ENCODE results near the gene LMOD3. TPM values are rescaled to one million over a fixed set of nuclear protein-coding genes. Genes with fewer than 3 reads are reported as not detected.
A peak's percentile ranks its signal among the peaks of the same experiment; 100 is the strongest.

LMOD3 gene
- total and polyA plus RNA-seq, 9 of the 15 experiments (the other 6 are each of a cell fraction or from before 2014, with no cell fraction given): 0.03 TPM; not detected in 8

DNA sequence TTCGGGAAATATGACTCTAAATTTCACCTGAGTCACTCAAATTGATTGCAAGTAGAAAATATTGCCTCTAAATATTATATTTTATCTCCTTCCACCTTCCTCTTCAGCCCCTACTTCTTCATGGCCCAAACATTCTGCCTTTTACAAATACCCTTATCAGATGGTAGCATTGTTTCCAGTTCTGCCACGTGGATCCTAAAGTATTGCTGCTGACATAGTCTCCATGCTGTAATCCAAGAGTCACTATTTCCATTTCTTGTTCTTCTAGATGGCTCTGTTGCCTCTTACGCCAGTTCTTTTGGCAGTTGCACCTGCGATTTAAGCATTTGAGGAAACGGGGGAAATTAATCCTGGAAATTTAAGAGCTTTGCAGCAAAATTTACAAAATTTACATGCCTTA, 13.6 kb downstream of the LMOD3 start (continued):
- TF ChIP-seq, protein P1, sequence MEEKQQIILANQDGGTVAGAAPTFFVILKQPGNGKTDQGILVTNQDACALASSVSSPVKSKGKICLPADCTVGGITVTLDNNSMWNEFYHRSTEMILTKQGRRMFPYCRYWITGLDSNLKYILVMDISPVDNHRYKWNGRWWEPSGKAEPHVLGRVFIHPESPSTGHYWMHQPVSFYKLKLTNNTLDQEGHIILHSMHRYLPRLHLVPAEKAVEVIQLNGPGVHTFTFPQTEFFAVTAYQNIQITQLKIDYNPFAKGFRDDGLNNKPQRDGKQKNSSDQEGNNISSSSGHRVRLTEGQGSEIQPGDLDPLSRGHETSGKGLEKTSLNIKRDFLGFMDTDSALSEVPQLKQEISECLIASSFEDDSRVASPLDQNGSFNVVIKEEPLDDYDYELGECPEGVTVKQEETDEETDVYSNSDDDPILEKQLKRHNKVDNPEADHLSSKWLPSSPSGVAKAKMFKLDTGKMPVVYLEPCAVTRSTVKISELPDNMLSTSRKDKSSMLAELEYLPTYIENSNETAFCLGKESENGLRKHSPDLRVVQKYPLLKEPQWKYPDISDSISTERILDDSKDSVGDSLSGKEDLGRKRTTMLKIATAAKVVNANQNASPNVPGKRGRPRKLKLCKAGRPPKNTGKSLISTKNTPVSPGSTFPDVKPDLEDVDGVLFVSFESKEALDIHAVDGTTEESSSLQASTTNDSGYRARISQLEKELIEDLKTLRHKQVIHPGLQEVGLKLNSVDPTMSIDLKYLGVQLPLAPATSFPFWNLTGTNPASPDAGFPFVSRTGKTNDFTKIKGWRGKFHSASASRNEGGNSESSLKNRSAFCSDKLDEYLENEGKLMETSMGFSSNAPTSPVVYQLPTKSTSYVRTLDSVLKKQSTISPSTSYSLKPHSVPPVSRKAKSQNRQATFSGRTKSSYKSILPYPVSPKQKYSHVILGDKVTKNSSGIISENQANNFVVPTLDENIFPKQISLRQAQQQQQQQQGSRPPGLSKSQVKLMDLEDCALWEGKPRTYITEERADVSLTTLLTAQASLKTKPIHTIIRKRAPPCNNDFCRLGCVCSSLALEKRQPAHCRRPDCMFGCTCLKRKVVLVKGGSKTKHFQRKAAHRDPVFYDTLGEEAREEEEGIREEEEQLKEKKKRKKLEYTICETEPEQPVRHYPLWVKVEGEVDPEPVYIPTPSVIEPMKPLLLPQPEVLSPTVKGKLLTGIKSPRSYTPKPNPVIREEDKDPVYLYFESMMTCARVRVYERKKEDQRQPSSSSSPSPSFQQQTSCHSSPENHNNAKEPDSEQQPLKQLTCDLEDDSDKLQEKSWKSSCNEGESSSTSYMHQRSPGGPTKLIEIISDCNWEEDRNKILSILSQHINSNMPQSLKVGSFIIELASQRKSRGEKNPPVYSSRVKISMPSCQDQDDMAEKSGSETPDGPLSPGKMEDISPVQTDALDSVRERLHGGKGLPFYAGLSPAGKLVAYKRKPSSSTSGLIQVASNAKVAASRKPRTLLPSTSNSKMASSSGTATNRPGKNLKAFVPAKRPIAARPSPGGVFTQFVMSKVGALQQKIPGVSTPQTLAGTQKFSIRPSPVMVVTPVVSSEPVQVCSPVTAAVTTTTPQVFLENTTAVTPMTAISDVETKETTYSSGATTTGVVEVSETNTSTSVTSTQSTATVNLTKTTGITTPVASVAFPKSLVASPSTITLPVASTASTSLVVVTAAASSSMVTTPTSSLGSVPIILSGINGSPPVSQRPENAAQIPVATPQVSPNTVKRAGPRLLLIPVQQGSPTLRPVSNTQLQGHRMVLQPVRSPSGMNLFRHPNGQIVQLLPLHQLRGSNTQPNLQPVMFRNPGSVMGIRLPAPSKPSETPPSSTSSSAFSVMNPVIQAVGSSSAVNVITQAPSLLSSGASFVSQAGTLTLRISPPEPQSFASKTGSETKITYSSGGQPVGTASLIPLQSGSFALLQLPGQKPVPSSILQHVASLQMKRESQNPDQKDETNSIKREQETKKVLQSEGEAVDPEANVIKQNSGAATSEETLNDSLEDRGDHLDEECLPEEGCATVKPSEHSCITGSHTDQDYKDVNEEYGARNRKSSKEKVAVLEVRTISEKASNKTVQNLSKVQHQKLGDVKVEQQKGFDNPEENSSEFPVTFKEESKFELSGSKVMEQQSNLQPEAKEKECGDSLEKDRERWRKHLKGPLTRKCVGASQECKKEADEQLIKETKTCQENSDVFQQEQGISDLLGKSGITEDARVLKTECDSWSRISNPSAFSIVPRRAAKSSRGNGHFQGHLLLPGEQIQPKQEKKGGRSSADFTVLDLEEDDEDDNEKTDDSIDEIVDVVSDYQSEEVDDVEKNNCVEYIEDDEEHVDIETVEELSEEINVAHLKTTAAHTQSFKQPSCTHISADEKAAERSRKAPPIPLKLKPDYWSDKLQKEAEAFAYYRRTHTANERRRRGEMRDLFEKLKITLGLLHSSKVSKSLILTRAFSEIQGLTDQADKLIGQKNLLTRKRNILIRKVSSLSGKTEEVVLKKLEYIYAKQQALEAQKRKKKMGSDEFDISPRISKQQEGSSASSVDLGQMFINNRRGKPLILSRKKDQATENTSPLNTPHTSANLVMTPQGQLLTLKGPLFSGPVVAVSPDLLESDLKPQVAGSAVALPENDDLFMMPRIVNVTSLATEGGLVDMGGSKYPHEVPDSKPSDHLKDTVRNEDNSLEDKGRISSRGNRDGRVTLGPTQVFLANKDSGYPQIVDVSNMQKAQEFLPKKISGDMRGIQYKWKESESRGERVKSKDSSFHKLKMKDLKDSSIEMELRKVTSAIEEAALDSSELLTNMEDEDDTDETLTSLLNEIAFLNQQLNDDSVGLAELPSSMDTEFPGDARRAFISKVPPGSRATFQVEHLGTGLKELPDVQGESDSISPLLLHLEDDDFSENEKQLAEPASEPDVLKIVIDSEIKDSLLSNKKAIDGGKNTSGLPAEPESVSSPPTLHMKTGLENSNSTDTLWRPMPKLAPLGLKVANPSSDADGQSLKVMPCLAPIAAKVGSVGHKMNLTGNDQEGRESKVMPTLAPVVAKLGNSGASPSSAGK (IDR thresholded peaks at IDR 0.05): peak; percentile 44; the same call in 1 of the 2 replicates
- TF ChIP-seq ZNF232 (CRISPR knock-in tag; IDR thresholded peaks at IDR 0.05) (no peak), SOX6 (IDR thresholded peaks at IDR 0.05) (peak; percentile 85), FOSL1 (tag; conservative IDR thresholded peaks at IDR 0.05) (peak; percentile 40; the same call in 1 of the 2 replicates), EP400 (IDR thresholded peaks at IDR 0.05) (peak; percentile 53), L3MBTL2 (IDR thresholded peaks at IDR 0.05) (peak; percentile 60)

Measured in K562 (cell line).